Hepatocyte (in vitro differentiated cells): Measurements from ENCODE around the gene ZMIZ1. TPM values are rescaled to one million over a fixed set of nuclear protein-coding genes. Genes with fewer than 3 reads are reported as not detected.

Experiments used
- DNase-seq: peaks from one replicate; pipeline ENCODE4 v3.0.0-alpha.2; 2016; ENCODE audit warnings: low spot score
- H2AFZ ChIP-seq: fragments of 200-600 bp; sonication (generic); 2 replicates; pipeline ENCODE4 v1.6.0; 2016; ENCODE audit warnings: antibody characterized with exemption, mild to moderate bottlenecking
- H3K27ac ChIP-seq: fragments of 200-600 bp; sonication (generic); 2 replicates; pipeline ENCODE4 v1.5.1; 2016; ENCODE audit warnings: mild to moderate bottlenecking
- H3K27me3 ChIP-seq: fragments of 200-600 bp; sonication (generic); 2 replicates; pipeline ENCODE4 v1.6.1; 2016
- H3K36me3 ChIP-seq: fragments of 200-600 bp; sonication (generic); replicated peaks from 2 replicates; pipeline ENCODE4 v1.5.1; 2016; ENCODE audit warnings: low read depth; ENCODE audit not compliant: insufficient read depth
- H3K4me1 ChIP-seq: fragments of 200-600 bp; sonication (generic); 2 replicates; pipeline ENCODE4 v1.5.1; 2016; ENCODE audit warnings: mild to moderate bottlenecking, moderate library complexity; ENCODE audit not compliant: insufficient read depth
- H3K4me2 ChIP-seq: fragments of 200-600 bp; sonication (generic); 2 replicates; pipeline ENCODE4 v1.6.0; 2016
- H3K4me3 ChIP-seq: fragments of 200-600 bp; sonication (generic); 2 replicates; pipeline ENCODE4 v1.5.1; 2016; ENCODE audit warnings: mild to moderate bottlenecking
- H3K79me2 ChIP-seq: fragments of 200-600 bp; sonication (generic); 2 replicates; pipeline ENCODE4 v1.6.0; 2017; ENCODE audit warnings: mild to moderate bottlenecking
- H3K9me2 ChIP-seq: fragments of 200-600 bp; sonication (generic); replicated peaks from 2 replicates; pipeline ENCODE4 v1.6.0; 2017; ENCODE audit warnings: mild to moderate bottlenecking; ENCODE audit not compliant: insufficient read depth
- H3K9me3 ChIP-seq: fragments of 200-600 bp; sonication (generic); 2 replicates; pipeline ENCODE4 v1.5.1; 2016; ENCODE audit warnings: low read depth, mild to moderate bottlenecking
- H4K20me1 ChIP-seq: fragments of 200-600 bp; sonication (generic); 2 replicates; pipeline ENCODE4 v1.6.0; 2016; ENCODE audit warnings: mild to moderate bottlenecking; ENCODE audit not compliant: insufficient read depth, poor library complexity, severe bottlenecking
- CTCF ChIP-seq: fragments of 200-600 bp; sonication (generic); IDR thresholded peaks from 2 replicates; pipeline ENCODE4 v1.5.1; 2016; ENCODE audit warnings: antibody characterized with exemption, mild to moderate bottlenecking; ENCODE audit not compliant: poor library complexity
- EZH2 ChIP-seq: fragments of 200-600 bp; sonication (generic); IDR thresholded peaks from 2 replicates; pipeline ENCODE4 v1.6.1; 2016; ENCODE audit warnings: antibody characterized with exemption, mild to moderate bottlenecking, borderline replicate concordance
- EZH2phosphoT487 ChIP-seq: fragments of 200-600 bp; sonication (generic); IDR thresholded peaks from one replicate; pipeline ENCODE4 v1.6.1; 2018; ENCODE audit warnings: antibody characterized with exemption, mild to moderate bottlenecking, low read depth, moderate library complexity; ENCODE audit not compliant: unreplicated experiment, severe bottlenecking
- WGBS: methylation state at CpG from one replicate; pipeline ENCODE4 v1.1.6; 2016; ENCODE audit warnings: low lambda C conversion rate; ENCODE audit errors: missing lambda C conversion rate; 5-methylcytosine and 5-hydroxymethylcytosine counted together
- polyA plus RNA-seq: library from polyadenylated mRNA; unstranded; fragments of >200 nt; fragmentation: Nextera tagmentation; extraction: Ambion mirVana; gene quantifications from 2 replicates; pipeline ENCODE4 v1.2.1, GENCODE V29; 2016
- total RNA-seq: library from RNA; depleted of rRNA; stranded (reverse); fragments of >200 nt; gene quantifications from 2 replicates; pipeline ENCODE4 v1.2.3, GENCODE V29; 2014

The ZMIZ1 gene
- total and polyA plus RNA-seq, 2 experiments from 2014 or later, result 30.9 to 32.4 TPM

- whole genome bisulfite sequencing, result 90% methylated on average over 10 of the region's 10 CpGs
- no peak for TF ChIP-seq CTCF
- no peak for TF ChIP-seq EZH2
- no peak for TF ChIP-seq EZH2phosphoT487
- no peak for DNase-seq
- Histone ChIP-seq H3K9me3 (no peaks in the 10 kb centered on the region), H3K27me3 (no peaks in the 10 kb centered on the region), H3K4me2 (no peak overlapping the region), H3K79me2 (peaks cover 72% of the 10 kb centered on the region), H3K36me3 (no peaks in the 10 kb centered on the region), H3K9me2 (no peaks in the 10 kb centered on the region), H4K20me1 (peaks cover 94% of the 10 kb centered on the region), H2AFZ (no peak overlapping the region), H3K4me3 (no peak overlapping the region), H3K4me1 (peaks cover 5% of the 10 kb centered on the region), H3K27ac (no peak overlapping the region)
These were observed 186.3 kb downstream of the ZMIZ1 start for GRCh38 chr10:79255007-79255507.

GRCh38 chr10:79256264-79256806 is 187.6 kb downstream of the ZMIZ1 start:
- H3K27me3 ChIP-seq, result no peaks in the 10 kb centered on the region
- no peak overlapping the region for H3K4me2 ChIP-seq
- H3K4me1 ChIP-seq, result peaks cover 12% of the 10 kb centered on the region
- no peaks in the 10 kb centered on the region for H3K9me3 ChIP-seq
- no peak for TF ChIP-seq EZH2
- DNase-seq, result no peak
- H3K9me2 ChIP-seq, result no peaks in the 10 kb centered on the region
- H2AFZ ChIP-seq, result no peak overlapping the region
- WGBS, result 76% methylated on average over 3 of the region's 3 CpGs
- H3K4me3 ChIP-seq, result no peak overlapping the region
- peaks cover 94% of the 10 kb centered on the region for H4K20me1 ChIP-seq
- H3K79me2 ChIP-seq, result peaks cover 62% of the 10 kb centered on the region
- H3K27ac ChIP-seq, result no peak overlapping the region
- H3K36me3 ChIP-seq, result no peaks in the 10 kb centered on the region

GRCh38 chr10:79258894-79259293 is 190.1 kb downstream of the ZMIZ1 start:
- H3K9me3 ChIP-seq, result no peaks in the 10 kb centered on the region
- no peak for TF ChIP-seq EZH2phosphoT487
- TF ChIP-seq CTCF, result no peak
- no peak for TF ChIP-seq EZH2
- peaks cover 9% of the 10 kb centered on the region for H3K4me1 ChIP-seq
- WGBS, result 81% methylated on average over 10 of the region's 10 CpGs
- H3K4me2 ChIP-seq, result no peak overlapping the region
- DNase-seq, result no peak
- peaks cover 58% of the 10 kb centered on the region for H3K79me2 ChIP-seq
- no peak overlapping the region for H3K27ac ChIP-seq
- H3K9me2 ChIP-seq, result no peaks in the 10 kb centered on the region
- H3K36me3 ChIP-seq, result no peaks in the 10 kb centered on the region
- no peak overlapping the region for H2AFZ ChIP-seq
- H3K4me3 ChIP-seq, result no peak overlapping the region
- H4K20me1 ChIP-seq, result peaks cover 96% of the 10 kb centered on the region
- H3K27me3 ChIP-seq, result no peaks in the 10 kb centered on the region

GRCh38 chr10:79259834-79260233 is 191.1 kb downstream of the ZMIZ1 start:
- Histone ChIP-seq H4K20me1 (peaks cover 86% of the 10 kb centered on the region), H3K36me3 (no peaks in the 10 kb centered on the region), H3K4me1 (peaks cover 11% of the 10 kb centered on the region), H3K9me3 (no peaks in the 10 kb centered on the region), H3K9me2 (no peaks in the 10 kb centered on the region), H2AFZ (no peak overlapping the region), H3K27ac (no peak overlapping the region), H3K27me3 (no peaks in the 10 kb centered on the region), H3K79me2 (peaks cover 58% of the 10 kb centered on the region), H3K4me2 (no peak overlapping the region), H3K4me3 (no peak overlapping the region)
- no peak for TF ChIP-seq EZH2phosphoT487
- no peak for TF ChIP-seq EZH2
- TF ChIP-seq CTCF, result no peak
- no peak for DNase-seq
- 92% methylated on average over 7 of the region's 7 CpGs for WGBS
